Neural cell (in vitro differentiated cells): ENCODE measurements around the gene TCF25.

Source experiments
- CTCF ChIP-seq: fragments of 450-650 bp; IDR thresholded peaks from 2 replicates; pipeline ENCODE4 v1.5.1; 2014; ENCODE audit warnings: antibody characterized with exemption, mild to moderate bottlenecking, moderate library complexity; ENCODE audit not compliant: poor library complexity, severe bottlenecking
- SMC3 ChIP-seq: fragments of 450-650 bp; conservative IDR thresholded peaks from 2 replicates; pipeline ENCODE4 v1.6.1; 2014; ENCODE audit warnings: antibody characterized with exemption, mild to moderate bottlenecking, moderate library complexity; ENCODE audit not compliant: poor library complexity

DNA sequence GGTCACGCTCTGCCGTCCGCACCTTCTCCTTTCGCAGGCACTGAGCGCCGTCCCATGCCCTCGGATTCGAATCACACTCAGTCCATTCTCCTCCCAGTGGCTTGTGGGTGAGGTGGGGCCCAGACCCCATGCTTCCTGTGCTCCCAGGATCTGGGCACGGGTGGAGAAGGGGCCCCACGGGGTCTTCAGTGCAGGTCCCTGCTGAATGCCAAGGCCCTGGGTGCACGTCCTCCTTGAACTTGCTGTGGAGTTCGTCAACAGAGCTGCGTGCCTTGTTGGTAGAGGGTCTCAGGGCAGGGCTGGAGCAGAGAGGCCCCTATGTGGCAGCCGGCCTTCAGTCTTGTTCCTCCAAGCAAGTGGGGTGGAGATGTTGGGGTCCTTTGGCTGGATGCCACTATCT, 38.0 kb downstream of the TCF25 start:
- no peak for TF ChIP-seq SMC3
- no peak for TF ChIP-seq CTCF
